ENCODE results near the gene MED13.

The MED13 gene

GRCh38 chr17:62064791-62065563 lies at the start of gene MED13:
MED13 (minus strand) TSS chr17:62065278; CDS start chr17:62065205, 73 bp downstream.
- TF ChIP-seq ZFX (IDR thresholded peaks at IDR 0.05; ENCODE audit: borderline replicate concordance): no peak
- TF ChIP-seq CTCF (IDR thresholded peaks at IDR 0.05): no peak
- peak within 1 kb of the TSS; percentile 93 for H3K27ac ChIP-seq

- TF ChIP-seq CTCF (IDR thresholded peaks at IDR 0.05) (no peak), ZFX (IDR thresholded peaks at IDR 0.05; ENCODE audit: borderline replicate concordance) (no peak)
- H3K27ac ChIP-seq: no peak overlapping the region
Observed at GRCh38 chr17:62112229-62112628, 47.2 kb upstream of the MED13 start.

DNA sequence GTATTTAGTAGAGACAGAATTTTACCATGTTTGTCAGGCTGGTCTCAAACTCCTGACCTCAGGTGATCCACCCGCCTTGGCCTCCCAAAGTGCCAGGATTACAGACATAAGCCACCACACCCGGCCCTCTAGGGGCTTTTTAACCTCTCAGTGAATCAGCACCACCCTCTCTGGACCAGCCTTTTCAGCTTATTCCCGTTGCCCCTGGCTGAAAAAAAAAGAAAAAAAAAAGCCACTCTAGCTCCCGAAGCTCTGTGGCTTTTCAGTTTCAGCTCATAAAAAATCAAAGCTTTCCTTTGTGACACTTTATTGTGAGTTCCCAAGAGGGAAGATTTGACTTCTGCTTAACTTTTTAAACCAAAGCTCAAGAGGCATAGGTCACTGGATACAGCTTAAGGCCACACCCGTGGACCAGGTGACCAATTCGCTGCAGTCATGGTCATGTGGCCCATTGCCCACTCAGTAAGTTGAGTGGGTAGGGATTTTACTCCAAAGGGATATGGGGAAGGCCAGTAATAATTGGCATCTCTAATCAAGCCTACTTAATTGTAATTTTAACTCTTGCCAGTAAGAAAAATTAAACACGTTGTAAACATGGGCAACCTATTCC lies 46.6 kb upstream of the MED13 start:
- TF ChIP-seq CTCF (IDR thresholded peaks at IDR 0.05) (no peak), ZFX (IDR thresholded peaks at IDR 0.05; ENCODE audit: borderline replicate concordance) (no peak)
- H3K27ac ChIP-seq: no peak overlapping the region

DNA sequence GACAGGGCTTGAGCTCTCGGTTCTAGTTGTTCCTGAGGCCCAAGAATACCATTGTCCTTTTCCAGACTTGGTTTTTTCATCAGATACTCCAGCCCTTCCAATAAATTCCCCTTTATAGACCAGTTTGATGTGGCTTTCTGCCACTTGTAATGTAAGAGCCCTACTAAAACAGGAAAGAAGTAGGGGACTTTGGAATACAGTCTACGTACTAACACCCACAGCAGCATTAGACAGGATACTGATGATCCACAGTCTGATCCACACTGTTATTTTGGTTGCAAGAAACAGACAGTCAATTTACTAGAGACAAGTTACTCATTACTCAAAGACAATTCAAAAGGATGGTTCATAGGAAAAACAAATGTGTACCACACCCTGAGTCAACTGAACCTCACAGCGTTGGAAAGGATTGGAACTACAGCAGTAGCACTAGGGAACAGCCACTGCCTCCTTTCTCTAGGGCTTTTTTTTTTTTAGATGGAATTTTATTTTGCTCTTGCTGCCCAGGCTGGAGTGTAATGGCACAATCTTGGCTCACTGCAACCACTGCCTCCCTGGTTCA lies 45.9 kb upstream of the MED13 start:
- H3K27ac ChIP-seq: no peak overlapping the region
- TF ChIP-seq CTCF (IDR thresholded peaks at IDR 0.05) (no peak), ZFX (IDR thresholded peaks at IDR 0.05; ENCODE audit: borderline replicate concordance) (no peak)

DNA sequence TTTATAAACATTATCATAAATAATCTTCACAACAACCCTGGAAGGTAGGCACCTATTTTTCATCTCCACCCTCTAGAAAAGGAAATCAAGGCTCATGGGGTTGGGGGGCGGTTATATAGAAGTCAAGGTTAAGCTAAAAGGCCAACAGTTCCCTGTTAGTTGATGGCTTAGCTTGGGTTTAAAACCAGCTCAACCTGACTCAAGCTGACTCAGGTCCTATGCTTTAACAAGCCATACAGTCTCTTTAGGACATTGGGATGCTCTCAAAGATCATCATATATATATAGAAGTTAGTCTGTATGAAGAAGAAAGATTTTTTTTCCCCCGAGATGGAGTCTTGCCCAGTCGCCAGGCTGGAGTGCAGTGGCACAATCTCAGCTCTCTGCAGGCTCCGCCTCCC lies 44.8 kb upstream of the MED13 start:
- TF ChIP-seq CTCF (IDR thresholded peaks at IDR 0.05) (no peak), ZFX (IDR thresholded peaks at IDR 0.05; ENCODE audit: borderline replicate concordance) (no peak)
- H3K27ac ChIP-seq: no peak overlapping the region

- no peak overlapping the region for H3K27ac ChIP-seq
- TF ChIP-seq CTCF (IDR thresholded peaks at IDR 0.05) (peak; percentile 78), ZFX (IDR thresholded peaks at IDR 0.05; ENCODE audit: borderline replicate concordance) (no peak)
Observed at GRCh38 chr17:62109378-62109902, 44.4 kb upstream of the MED13 start.

- H3K27ac ChIP-seq: no peak overlapping the region
- TF ChIP-seq CTCF (IDR thresholded peaks at IDR 0.05): no peak
- no peak for TF ChIP-seq ZFX (IDR thresholded peaks at IDR 0.05; ENCODE audit: borderline replicate concordance)
Observed at GRCh38 chr17:62105861-62106260, 40.8 kb upstream of the MED13 start.

Measured in 22Rv1 (cell line).